Calu3 (cell line): ENCODE results near the gene MAP4K1. TPM values are rescaled to one million over a fixed set of nuclear protein-coding genes. Genes with fewer than 3 reads are reported as not detected.

ENCODE experiments used
- BruUV-seq: library from RNA; stranded (reverse); fragments of 400-500 nt; replicated peaks from 2 replicates; lab custom pipeline; 2021; lab: Mats Ljungman, UMichigan
- CTCF ChIA-PET: fragments of 300-600 bp; sonication (Branson Sonifier 250); formaldehyde crosslinking; loops from one replicate; lab custom pipeline; 2022; ENCODE audit warnings: antibody characterized with exemption; lab: Charles Lee
- DNase-seq: peaks from one replicate; pipeline ENCODE4 v3.0.0; 2022
- H3K27ac Mint-ChIP-seq: one replicate; pipeline ENCODE4 v1.8.0; 2022; ENCODE audit warnings: mixed read lengths; ENCODE audit not compliant: unreplicated experiment
- H3K27me3 Mint-ChIP-seq: one replicate; pipeline ENCODE4 v1.8.0; 2022; ENCODE audit warnings: mixed read lengths; ENCODE audit not compliant: unreplicated experiment
- H3K36me3 Mint-ChIP-seq: one replicate; pipeline ENCODE4 v1.8.0; 2022; ENCODE audit warnings: mild to moderate bottlenecking, moderate library complexity, mixed read lengths; ENCODE audit not compliant: insufficient read depth, unreplicated experiment
- H3K4me1 Mint-ChIP-seq: one replicate; pipeline ENCODE4 v1.8.0; 2022; ENCODE audit warnings: mild to moderate bottlenecking, low read depth, mixed read lengths; ENCODE audit not compliant: unreplicated experiment
- H3K4me3 Mint-ChIP-seq: one replicate; pipeline ENCODE4 v1.8.0; 2022; ENCODE audit warnings: mild to moderate bottlenecking, low read depth, moderate library complexity, mixed read lengths; ENCODE audit not compliant: unreplicated experiment
- H3K9me3 Mint-ChIP-seq: one replicate; pipeline ENCODE4 v1.8.0; 2022; ENCODE audit warnings: low read depth, mixed read lengths; ENCODE audit not compliant: unreplicated experiment
- CTCF ChIP-seq: fragments of 200-600 bp; IDR thresholded peaks from one replicate; pipeline ENCODE4 v1.8.0; 2022; ENCODE audit warnings: antibody characterized with exemption; ENCODE audit not compliant: unreplicated experiment
- intact Hi-C: fragments of 100-400 bp; cut with micrococcal nuclease; formaldehyde crosslinking; loops from one replicate; pipeline ENCODE4 v1.10.0; 2022; ENCODE audit not compliant: unreplicated experiment
- total RNA-seq: library from RNA; stranded (reverse); gene quantifications from 2 replicates; pipeline ENCODE4 v1.2.3, GENCODE V29; 2022

The MAP4K1 gene
- total RNA-seq, 1 experiment from 2014 or later = not detected

- DNase-seq = no peak
- CTCF ChIA-PET = no interaction called here
- Mint-ChIP-seq H3K36me3 (peaks cover 4% of the 10 kb centered on the region), H3K27ac (no peak overlapping the region), H3K27me3 (no peaks in the 10 kb centered on the region), H3K9me3 (no peaks in the 10 kb centered on the region), H3K4me3 (no peak overlapping the region), H3K4me1 (no peaks in the 10 kb centered on the region)
- intact Hi-C loops = no loop called here
- no TSS peak for BruUV-seq
- no peak for TF ChIP-seq CTCF
Observed at GRCh38 chr19:38588041-38588440, 29.7 kb downstream of the MAP4K1 start.

- BruUV-seq = no TSS peak
- H3K4me3 Mint-ChIP-seq = no peak overlapping the region
- no peaks in the 10 kb centered on the region for H3K4me1 Mint-ChIP-seq
- no peaks in the 10 kb centered on the region for H3K9me3 Mint-ChIP-seq
- H3K36me3 Mint-ChIP-seq = peaks cover 4% of the 10 kb centered on the region
- no peaks in the 10 kb centered on the region for H3K27me3 Mint-ChIP-seq
- no peak overlapping the region for H3K27ac Mint-ChIP-seq
- no peak for DNase-seq
- intact Hi-C loops = no loop called here
- no peak for TF ChIP-seq CTCF
- CTCF ChIA-PET = no interaction called here
Observed at GRCh38 chr19:38587562-38587961, 30.2 kb downstream of the MAP4K1 start.

- Mint-ChIP-seq H3K27ac (no peak overlapping the region), H3K4me1 (peaks cover 10% of the 10 kb centered on the region), H3K27me3 (no peaks in the 10 kb centered on the region), H3K4me3 (no peak overlapping the region), H3K9me3 (no peaks in the 10 kb centered on the region), H3K36me3 (peaks cover 4% of the 10 kb centered on the region)
- intact Hi-C loops = no loop called here
- DNase-seq = no peak
- no TSS peak for BruUV-seq
- CTCF ChIA-PET = no interaction called here
- TF ChIP-seq CTCF = no peak
Observed at GRCh38 chr19:38583985-38584305, 33.8 kb downstream of the MAP4K1 start.

- BruUV-seq = no TSS peak
- Mint-ChIP-seq H3K27me3 (no peaks in the 10 kb centered on the region), H3K9me3 (no peaks in the 10 kb centered on the region), H3K4me3 (no peak overlapping the region), H3K4me1 (peaks cover 10% of the 10 kb centered on the region), H3K36me3 (peaks cover 4% of the 10 kb centered on the region), H3K27ac (no peak overlapping the region)
- DNase-seq = no peak
- no peak for TF ChIP-seq CTCF
- CTCF ChIA-PET = no interaction called here
- intact Hi-C loops = no loop called here
Observed at GRCh38 chr19:38583219-38583984, 34.4 kb downstream of the MAP4K1 start.
